Nephron progenitor cell (in vitro differentiated cells): Measurements from ENCODE around the gene PDGFA.
A peak's percentile ranks its signal among the peaks of the same experiment; 100 is the strongest.

ENCODE experiments used
- DNase-seq: peaks from one replicate; pipeline ENCODE4 v3.0.0; 2021
- H3K27ac Mint-ChIP-seq: 2 replicates; pipeline ENCODE4 v1.8.0; 2021; ENCODE audit warnings: mild to moderate bottlenecking, moderate library complexity, mixed read lengths
- H3K27me3 Mint-ChIP-seq: 2 replicates; pipeline ENCODE4 v1.8.0; 2021; ENCODE audit warnings: mild to moderate bottlenecking, low read depth, mixed read lengths; ENCODE audit not compliant: poor library complexity
- H3K36me3 Mint-ChIP-seq: 2 replicates; pipeline ENCODE4 v1.8.0; 2021; ENCODE audit warnings: low read depth, mixed read lengths
- H3K4me1 Mint-ChIP-seq: 2 replicates; pipeline ENCODE4 v1.8.0; 2021; ENCODE audit warnings: mixed read lengths
- H3K4me3 Mint-ChIP-seq: 2 replicates; pipeline ENCODE4 v1.8.0; 2021; ENCODE audit warnings: mild to moderate bottlenecking, moderate library complexity, mixed read lengths
- H3K9me3 Mint-ChIP-seq: 2 replicates; pipeline ENCODE4 v1.8.0; 2021; ENCODE audit warnings: mild to moderate bottlenecking, moderate library complexity, mixed read lengths
- CTCF ChIP-seq: fragments of 200-600 bp; sonication (generic); IDR thresholded peaks from 2 replicates; pipeline ENCODE4 v1.5.0; 2021; ENCODE audit warnings: antibody characterized with exemption

The PDGFA gene

GRCh38 chr7:501526-501925 lies 18.1 kb downstream of the PDGFA start:
- TF ChIP-seq CTCF, result no peak
- H3K4me3 Mint-ChIP-seq, result no peak overlapping the region
- H3K36me3 Mint-ChIP-seq, result peaks cover 40% of the 10 kb centered on the region
- H3K27ac Mint-ChIP-seq, result no peak overlapping the region
- no peaks in the 10 kb centered on the region for H3K9me3 Mint-ChIP-seq
- H3K4me1 Mint-ChIP-seq, result peaks cover 42% of the 10 kb centered on the region
- peaks cover 6% of the 10 kb centered on the region for H3K27me3 Mint-ChIP-seq
- no peak for DNase-seq

- Mint-ChIP-seq H3K4me3 (no peak overlapping the region), H3K36me3 (peaks cover 40% of the 10 kb centered on the region), H3K9me3 (no peaks in the 10 kb centered on the region), H3K27ac (peak overlapping the region; percentile 42), H3K27me3 (peaks cover 6% of the 10 kb centered on the region), H3K4me1 (peaks cover 46% of the 10 kb centered on the region)
- DNase-seq, result no peak
- TF ChIP-seq CTCF, result no peak
These were observed 18.9 kb downstream of the PDGFA start for GRCh38 chr7:500521-501420.

GRCh38 chr7:499853-500485 lies 19.7 kb downstream of the PDGFA start:
- TF ChIP-seq CTCF, result no peak
- peaks cover 9% of the 10 kb centered on the region for H3K27me3 Mint-ChIP-seq
- H3K9me3 Mint-ChIP-seq, result no peaks in the 10 kb centered on the region
- H3K4me3 Mint-ChIP-seq, result no peak overlapping the region
- peaks cover 40% of the 10 kb centered on the region for H3K36me3 Mint-ChIP-seq
- no peak overlapping the region for H3K27ac Mint-ChIP-seq
- DNase-seq, result no peak
- peaks cover 38% of the 10 kb centered on the region for H3K4me1 Mint-ChIP-seq

- DNase-seq, result no peak
- peak overlapping the region; percentile 19 for H3K27ac Mint-ChIP-seq
These were observed 20.7 kb downstream of the PDGFA start for GRCh38 chr7:498678-499641.

More at GRCh38 chr7:498678-499641, 20.7 kb downstream of the PDGFA start:
- Mint-ChIP-seq H3K36me3 (peaks cover 40% of the 10 kb centered on the region), H3K9me3 (no peaks in the 10 kb centered on the region), H3K4me1 (peaks cover 33% of the 10 kb centered on the region), H3K27me3 (peaks cover 9% of the 10 kb centered on the region), H3K4me3 (no peak overlapping the region)
- TF ChIP-seq CTCF, result no peak
